Type B pancreatic cell (in vitro differentiated cells): ENCODE results near the gene HOXD10. TPM values are rescaled to one million over a fixed set of nuclear protein-coding genes. Genes with fewer than 3 reads are reported as not detected.

ENCODE experiments used
- DNase-seq: peaks from one replicate; pipeline ENCODE4 v3.0.0; 2021; ENCODE audit warnings: mixed read lengths; ENCODE audit not compliant: unreplicated experiment; ENCODE audit errors: extremely low spot score
- H3K27ac Mint-ChIP-seq: 2 replicates; pipeline ENCODE4 v1.8.0; 2021; ENCODE audit warnings: mild to moderate bottlenecking, mixed read lengths
- H3K27me3 Mint-ChIP-seq: 2 replicates; pipeline ENCODE4 v1.8.0; 2021; ENCODE audit warnings: mixed read lengths
- H3K36me3 Mint-ChIP-seq: 2 replicates; pipeline ENCODE4 v1.8.0; 2021; ENCODE audit warnings: mixed read lengths
- H3K4me1 Mint-ChIP-seq: one replicate; pipeline ENCODE4 v1.8.0; 2021; ENCODE audit warnings: mixed read lengths; ENCODE audit not compliant: unreplicated experiment
- H3K4me3 Mint-ChIP-seq: 2 replicates; pipeline ENCODE4 v1.8.0; 2021; ENCODE audit warnings: mild to moderate bottlenecking, mixed read lengths
- H3K9me3 Mint-ChIP-seq: 2 replicates; pipeline ENCODE4 v1.8.0; 2021; ENCODE audit warnings: mixed read lengths
- total RNA-seq: library from RNA; stranded (reverse); gene quantifications from 2 replicates; pipeline ENCODE4 v1.2.1, GENCODE V29; 2021; ENCODE audit warnings: low replicate concordance
- TF ChIP-seq, protein P1 (sequence below): fragments of 200-600 bp; sonication (generic); conservative IDR thresholded peaks from 2 replicates; pipeline ENCODE4 v1.5.0; 2021; ENCODE audit warnings: antibody characterized with exemption, mild to moderate bottlenecking

The HOXD10 gene
- total RNA-seq, 1 donor from 2014 or later: 0.56 TPM

DNA sequence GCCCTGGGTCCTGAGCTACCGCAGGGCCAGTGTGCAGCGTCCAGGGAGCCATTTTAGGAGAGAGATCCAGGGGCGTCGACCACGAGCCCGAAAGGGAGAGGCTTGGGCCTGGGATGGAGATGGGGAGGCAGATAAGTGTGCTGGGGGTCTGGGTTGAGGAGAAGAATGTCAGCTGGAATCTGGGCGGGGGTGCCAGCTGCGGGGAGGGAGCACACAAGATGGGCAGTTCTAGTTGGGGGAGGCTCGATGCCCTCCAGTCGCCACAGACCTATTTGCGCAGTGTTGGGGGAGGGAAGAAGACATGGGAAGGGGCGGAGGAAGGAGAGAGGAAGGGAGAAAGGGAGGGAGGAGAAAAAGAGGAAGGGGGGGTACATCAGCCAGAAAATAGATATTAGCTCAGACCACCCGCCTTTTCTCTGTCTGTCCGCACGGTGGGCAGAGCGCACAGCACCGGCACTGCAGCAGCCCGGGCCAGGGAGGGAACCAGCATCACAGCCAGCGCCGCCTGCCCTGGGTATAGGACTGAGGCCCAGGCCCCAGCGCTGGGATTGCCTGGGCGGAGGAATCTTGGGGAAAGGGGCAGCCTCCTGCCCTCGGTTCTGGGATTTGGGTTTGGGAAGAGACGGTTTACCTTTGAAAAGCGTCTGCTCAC, 11.4 kb upstream of the HOXD10 start:
- H3K4me1 Mint-ChIP-seq: peaks cover 14% of the 10 kb centered on the region
- peak overlapping the region; percentile 80 for H3K4me3 Mint-ChIP-seq
- peaks cover 92% of the 10 kb centered on the region for H3K27me3 Mint-ChIP-seq
- TF ChIP-seq, protein P1, sequence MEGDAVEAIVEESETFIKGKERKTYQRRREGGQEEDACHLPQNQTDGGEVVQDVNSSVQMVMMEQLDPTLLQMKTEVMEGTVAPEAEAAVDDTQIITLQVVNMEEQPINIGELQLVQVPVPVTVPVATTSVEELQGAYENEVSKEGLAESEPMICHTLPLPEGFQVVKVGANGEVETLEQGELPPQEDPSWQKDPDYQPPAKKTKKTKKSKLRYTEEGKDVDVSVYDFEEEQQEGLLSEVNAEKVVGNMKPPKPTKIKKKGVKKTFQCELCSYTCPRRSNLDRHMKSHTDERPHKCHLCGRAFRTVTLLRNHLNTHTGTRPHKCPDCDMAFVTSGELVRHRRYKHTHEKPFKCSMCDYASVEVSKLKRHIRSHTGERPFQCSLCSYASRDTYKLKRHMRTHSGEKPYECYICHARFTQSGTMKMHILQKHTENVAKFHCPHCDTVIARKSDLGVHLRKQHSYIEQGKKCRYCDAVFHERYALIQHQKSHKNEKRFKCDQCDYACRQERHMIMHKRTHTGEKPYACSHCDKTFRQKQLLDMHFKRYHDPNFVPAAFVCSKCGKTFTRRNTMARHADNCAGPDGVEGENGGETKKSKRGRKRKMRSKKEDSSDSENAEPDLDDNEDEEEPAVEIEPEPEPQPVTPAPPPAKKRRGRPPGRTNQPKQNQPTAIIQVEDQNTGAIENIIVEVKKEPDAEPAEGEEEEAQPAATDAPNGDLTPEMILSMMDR: no peak
- no peaks in the 10 kb centered on the region for H3K36me3 Mint-ChIP-seq
- peak overlapping the region; percentile 14 for H3K27ac Mint-ChIP-seq
- no peaks in the 10 kb centered on the region for H3K9me3 Mint-ChIP-seq
- DNase-seq: no peak

DNA sequence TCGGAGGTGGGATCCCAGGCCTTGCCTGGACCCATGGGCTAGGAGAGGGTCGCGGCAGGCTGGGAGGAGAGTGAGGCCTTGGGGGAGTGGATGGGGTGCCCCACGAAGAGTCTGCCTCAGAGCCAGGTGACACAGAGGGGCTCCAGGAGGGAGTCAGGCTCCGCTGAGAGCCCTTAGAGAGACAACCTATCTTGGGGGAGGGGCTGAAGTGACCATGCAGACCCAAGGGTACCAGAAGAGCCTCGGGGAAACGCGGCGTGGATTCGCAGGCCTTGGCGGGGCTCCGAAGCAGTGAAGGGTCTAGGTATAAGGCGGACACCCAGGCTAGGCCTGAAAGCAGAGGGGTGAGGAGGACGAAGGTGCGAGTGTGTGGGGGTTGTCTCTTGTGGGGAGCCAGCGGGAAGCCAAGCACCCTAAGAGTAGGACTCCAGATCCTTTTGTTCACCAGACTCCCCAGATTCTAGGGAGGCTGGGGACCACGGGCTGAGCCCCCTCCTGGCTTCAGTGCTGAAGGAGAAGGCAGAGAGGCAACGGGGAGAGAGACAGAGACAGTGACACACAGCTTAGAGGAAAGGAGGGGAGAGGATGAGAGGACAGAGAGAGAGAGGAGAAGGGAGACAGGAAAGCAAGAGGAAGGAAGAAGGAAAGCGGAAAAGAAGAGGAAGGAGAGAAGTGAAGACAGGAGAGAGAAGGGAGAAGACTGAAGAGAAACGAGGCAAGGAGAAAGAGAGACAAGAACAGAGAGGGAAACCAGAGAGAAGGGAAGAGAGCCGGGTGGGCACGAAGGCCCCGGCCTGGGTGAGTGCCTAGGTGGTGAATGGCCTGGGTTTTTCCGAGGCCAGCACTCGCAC, 10.6 kb upstream of the HOXD10 start:
- peak overlapping the region; percentile 80 for H3K4me3 Mint-ChIP-seq
- no peaks in the 10 kb centered on the region for H3K36me3 Mint-ChIP-seq
- peak; percentile 68 for DNase-seq
- H3K4me1 Mint-ChIP-seq: peaks cover 14% of the 10 kb centered on the region
- TF ChIP-seq, protein P1: no peak
- peak overlapping the region; percentile 14 for H3K27ac Mint-ChIP-seq
- peaks cover 92% of the 10 kb centered on the region for H3K27me3 Mint-ChIP-seq
- H3K9me3 Mint-ChIP-seq: no peaks in the 10 kb centered on the region

DNA sequence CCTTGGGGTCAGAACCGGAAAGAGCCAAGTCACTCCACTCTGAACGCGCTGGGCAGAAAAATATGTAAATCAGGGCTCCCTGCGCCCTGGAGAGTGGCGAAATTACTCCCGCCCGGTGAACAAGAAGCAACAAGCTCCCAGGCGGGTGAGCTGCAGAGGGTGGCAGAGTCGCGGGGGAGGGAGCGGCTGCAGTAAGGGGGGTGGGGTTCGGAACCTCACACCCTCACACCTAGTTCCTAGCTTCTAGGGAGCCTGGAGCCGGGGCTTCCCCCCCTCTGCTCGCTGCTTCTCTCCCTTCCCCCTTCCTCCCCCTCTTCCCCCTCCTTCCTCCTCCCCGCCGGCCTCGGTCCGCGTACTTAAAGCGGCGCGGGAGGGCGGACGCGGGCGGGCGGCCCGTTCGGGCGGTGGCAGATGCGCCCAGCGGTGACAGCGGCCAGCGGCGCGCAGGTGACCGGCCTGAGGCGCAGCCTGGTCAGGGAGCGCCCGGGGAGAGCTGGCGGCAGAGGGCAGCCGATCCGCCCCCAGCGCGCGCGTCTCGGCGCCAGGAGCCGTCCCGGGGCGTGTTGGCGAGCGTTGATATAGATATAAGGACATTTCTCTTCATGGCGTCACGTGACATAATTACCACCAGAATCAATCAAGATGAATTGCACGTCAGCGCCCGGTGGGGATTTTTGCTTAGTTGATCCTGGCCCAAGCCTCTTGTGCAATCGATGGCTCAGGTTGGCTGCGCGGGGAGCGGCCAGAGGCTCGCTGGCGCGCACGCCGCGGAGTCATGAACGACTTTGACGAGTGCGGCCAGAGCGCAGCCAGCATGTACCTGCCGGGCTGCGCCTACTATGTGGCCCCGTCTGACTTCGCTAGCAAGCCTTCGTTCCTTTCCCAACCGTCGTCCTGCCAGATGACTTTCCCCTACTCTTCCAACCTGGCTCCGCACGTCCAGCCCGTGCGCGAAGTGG, 9.7 kb upstream of the HOXD10 start, which contains the start of gene HOXD11:
Gene HOXD11, plus strand, starts transcription at position 700 of the 959 bp plus-strand sequence. Its CDS starts 76 bp downstream, at position 776.
- Mint-ChIP-seq H3K27me3 (peaks cover 92% of the 10 kb centered on the region), H3K27ac (peak within 1 kb of the TSS; percentile 55), H3K36me3 (no peaks in the 10 kb centered on the region), H3K9me3 (no peaks in the 10 kb centered on the region), H3K4me3 (peak within 1 kb of the TSS; percentile 80), H3K4me1 (peaks cover 14% of the 10 kb centered on the region)
- TF ChIP-seq, protein P1: no peak
- peak; percentile 69 for DNase-seq

DNA sequence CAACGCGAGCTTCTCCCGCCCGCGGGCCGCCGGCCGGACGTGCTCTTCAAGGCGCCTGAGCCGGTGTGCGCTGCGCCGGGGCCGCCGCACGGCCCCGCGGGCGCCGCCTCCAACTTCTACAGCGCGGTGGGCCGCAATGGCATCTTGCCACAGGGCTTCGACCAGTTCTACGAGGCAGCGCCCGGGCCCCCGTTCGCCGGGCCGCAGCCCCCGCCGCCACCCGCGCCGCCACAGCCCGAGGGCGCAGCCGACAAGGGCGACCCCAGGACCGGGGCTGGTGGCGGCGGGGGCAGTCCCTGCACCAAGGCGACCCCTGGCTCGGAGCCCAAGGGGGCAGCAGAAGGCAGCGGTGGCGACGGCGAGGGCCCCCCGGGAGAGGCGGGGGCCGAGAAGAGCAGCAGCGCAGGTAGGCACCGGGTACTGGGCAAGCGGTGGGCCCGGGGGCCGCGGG, 8.8 kb upstream of the HOXD10 start:
- no peak overlapping the region for H3K4me3 Mint-ChIP-seq
- no peaks in the 10 kb centered on the region for H3K9me3 Mint-ChIP-seq
- peaks cover 14% of the 10 kb centered on the region for H3K4me1 Mint-ChIP-seq
- H3K27ac Mint-ChIP-seq: no peak overlapping the region
- TF ChIP-seq, protein P1: no peak
- H3K36me3 Mint-ChIP-seq: no peaks in the 10 kb centered on the region
- peak; percentile 67 for DNase-seq
- peaks cover 92% of the 10 kb centered on the region for H3K27me3 Mint-ChIP-seq
